ENCODE data around the gene REV1.

Gene REV1

DNA sequence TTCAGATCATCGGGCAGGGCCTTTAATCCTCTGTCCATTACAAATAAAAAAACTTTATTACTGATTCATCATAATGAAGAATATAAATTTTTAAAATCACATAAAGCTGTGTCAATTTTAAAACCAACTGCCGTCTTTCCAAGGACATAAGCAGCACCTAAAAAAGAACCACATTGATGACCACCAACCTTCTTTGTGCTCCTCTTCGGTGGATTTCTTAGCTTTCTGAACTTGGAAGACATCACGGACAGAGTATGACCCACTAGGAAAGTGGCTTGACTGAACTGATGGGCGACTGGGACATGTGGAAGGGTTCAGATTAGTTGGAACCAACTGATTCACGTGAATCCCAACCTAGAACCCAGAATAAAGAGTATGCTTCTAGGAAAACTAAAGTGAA is 83.7 kb downstream of the REV1 start:
- no peak overlapping the region for H3K27ac ChIP-seq (ENCODE audit: low read depth in 2 of 2, low read length in 2 of 2)
- H3K4me3 ChIP-seq (ENCODE audit: low read length in 2 of 2) = no peak overlapping the region
- no peaks in the 10 kb centered on the region for H3K9me3 ChIP-seq (ENCODE audit: control insufficient read depth in 2 of 2, low read length in 2 of 2)
- H3K36me3 ChIP-seq (ENCODE audit: control insufficient read depth in 2 of 2, insufficient read depth in 2 of 2, low read length in 2 of 2) = peaks cover 55 to 61% of the 10 kb centered on the region in 2 donors
- H3K27me3 ChIP-seq (ENCODE audit: control insufficient read depth in 2 of 2, insufficient read depth in 2 of 2, low read length in 2 of 2) = no peaks in the 10 kb centered on the region
- no peak overlapping the region for H3K9ac ChIP-seq (ENCODE audit: low read depth in 1 of 2, low read length in 2 of 2)
- no peaks in the 10 kb centered on the region for H3K4me1 ChIP-seq (ENCODE audit: control insufficient read depth in 2 of 2, insufficient read depth in 2 of 2, low read length in 2 of 2)

GRCh38 chr2:99404797-99405669 is 84.8 kb downstream of the REV1 start:
- Histone ChIP-seq H3K27me3 (ENCODE audit: control insufficient read depth in 2 of 2, insufficient read depth in 2 of 2, low read length in 2 of 2) (no peaks in the 10 kb centered on the region), H3K36me3 (ENCODE audit: control insufficient read depth in 2 of 2, insufficient read depth in 2 of 2, low read length in 2 of 2) (peaks cover 56 to 67% of the 10 kb centered on the region in 2 donors), H3K9me3 (ENCODE audit: control insufficient read depth in 2 of 2, low read length in 2 of 2) (no peaks in the 10 kb centered on the region), H3K4me1 (ENCODE audit: control insufficient read depth in 2 of 2, insufficient read depth in 2 of 2, low read length in 2 of 2) (no peaks in the 10 kb centered on the region), H3K27ac (ENCODE audit: low read depth in 2 of 2, low read length in 2 of 2) (no peak overlapping the region), H3K4me3 (ENCODE audit: low read length in 2 of 2) (no peak overlapping the region), H3K9ac (ENCODE audit: low read depth in 1 of 2, low read length in 2 of 2) (no peak overlapping the region)

DNA sequence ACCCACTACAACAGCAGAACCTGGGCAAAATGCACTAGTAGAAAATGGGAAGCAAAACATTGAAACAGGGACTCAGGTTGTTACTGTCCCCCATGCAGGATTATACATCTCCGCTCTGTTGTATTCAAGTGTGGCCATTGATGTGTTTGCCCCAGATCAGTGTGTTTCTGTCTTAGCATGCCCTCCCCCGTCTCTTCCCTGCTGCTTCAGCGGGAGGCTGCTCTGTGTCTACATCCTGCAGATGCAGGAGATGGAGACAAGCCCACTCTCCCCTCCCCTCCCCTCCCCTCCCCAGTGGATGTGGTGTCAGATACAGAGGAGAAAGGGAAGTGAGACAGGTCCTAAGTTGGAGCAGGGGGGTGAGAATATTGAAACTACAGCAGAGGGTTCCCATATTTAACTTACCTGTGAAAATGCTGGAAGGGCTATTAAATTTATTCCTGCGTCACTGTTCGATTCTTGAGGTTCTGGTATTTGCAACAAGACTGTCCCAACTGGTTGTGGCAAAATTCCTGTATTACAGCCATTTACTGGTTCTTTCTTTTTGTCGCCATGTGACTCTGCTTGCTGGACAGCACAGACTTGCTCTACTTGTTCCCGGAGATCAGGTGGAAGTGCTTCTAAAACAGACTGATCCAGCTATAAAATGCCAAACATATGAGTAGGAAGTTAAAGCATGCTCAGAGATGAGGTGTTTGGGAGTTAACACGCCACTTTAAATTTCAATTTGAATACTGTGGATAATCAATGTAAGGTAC is 85.6 kb downstream of the REV1 start:
- no peak overlapping the region for H3K4me3 ChIP-seq (ENCODE audit: low read length in 2 of 2)
- H3K9ac ChIP-seq (ENCODE audit: low read depth in 1 of 2, low read length in 2 of 2) = no peak overlapping the region
- H3K9me3 ChIP-seq (ENCODE audit: control insufficient read depth in 2 of 2, low read length in 2 of 2) = no peaks in the 10 kb centered on the region
- H3K27me3 ChIP-seq (ENCODE audit: control insufficient read depth in 2 of 2, insufficient read depth in 2 of 2, low read length in 2 of 2) = no peaks in the 10 kb centered on the region
- H3K4me1 ChIP-seq (ENCODE audit: control insufficient read depth in 2 of 2, insufficient read depth in 2 of 2, low read length in 2 of 2) = no peaks in the 10 kb centered on the region
- peaks cover 59 to 68% of the 10 kb centered on the region in 2 donors for H3K36me3 ChIP-seq (ENCODE audit: control insufficient read depth in 2 of 2, insufficient read depth in 2 of 2, low read length in 2 of 2)
- no peak overlapping the region for H3K27ac ChIP-seq (ENCODE audit: low read depth in 2 of 2, low read length in 2 of 2)

- Histone ChIP-seq H3K4me1 (ENCODE audit: control insufficient read depth in 2 of 2, insufficient read depth in 2 of 2, low read length in 2 of 2) (no peaks in the 10 kb centered on the region), H3K4me3 (ENCODE audit: low read length in 2 of 2) (no peak overlapping the region), H3K9me3 (ENCODE audit: control insufficient read depth in 2 of 2, low read length in 2 of 2) (no peaks in the 10 kb centered on the region), H3K36me3 (ENCODE audit: control insufficient read depth in 2 of 2, insufficient read depth in 2 of 2, low read length in 2 of 2) (peaks cover 65 to 72% of the 10 kb centered on the region in 2 donors), H3K9ac (ENCODE audit: low read depth in 1 of 2, low read length in 2 of 2) (no peak overlapping the region), H3K27ac (ENCODE audit: low read depth in 2 of 2, low read length in 2 of 2) (no peak overlapping the region), H3K27me3 (ENCODE audit: control insufficient read depth in 2 of 2, insufficient read depth in 2 of 2, low read length in 2 of 2) (no peaks in the 10 kb centered on the region)
These were observed 86.3 kb downstream of the REV1 start for GRCh38 chr2:99403524-99403923.

DNA sequence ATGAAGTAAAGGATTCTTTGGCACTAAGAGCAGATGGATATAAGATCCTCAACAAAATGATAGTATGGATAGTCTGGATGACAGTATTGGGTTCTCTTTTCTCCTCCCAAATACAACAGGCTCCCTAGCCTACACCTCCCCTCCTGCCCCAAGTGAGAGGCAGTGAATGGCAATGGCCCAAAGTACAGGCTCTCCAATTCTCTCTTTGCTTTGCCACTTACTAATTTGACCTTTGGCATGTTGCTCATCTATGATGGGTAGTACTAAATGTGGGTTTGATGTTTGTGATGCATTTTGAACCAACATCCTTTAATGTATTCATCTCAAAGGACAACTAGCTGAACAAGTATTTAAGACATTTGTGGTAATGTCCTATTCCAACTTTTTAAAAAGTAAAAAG is 86.7 kb downstream of the REV1 start:
- Histone ChIP-seq H3K9me3 (ENCODE audit: control insufficient read depth in 2 of 2, low read length in 2 of 2) (no peaks in the 10 kb centered on the region), H3K27me3 (ENCODE audit: control insufficient read depth in 2 of 2, insufficient read depth in 2 of 2, low read length in 2 of 2) (no peaks in the 10 kb centered on the region), H3K4me1 (ENCODE audit: control insufficient read depth in 2 of 2, insufficient read depth in 2 of 2, low read length in 2 of 2) (no peaks in the 10 kb centered on the region), H3K27ac (ENCODE audit: low read depth in 2 of 2, low read length in 2 of 2) (no peak overlapping the region), H3K36me3 (ENCODE audit: control insufficient read depth in 2 of 2, insufficient read depth in 2 of 2, low read length in 2 of 2) (peaks cover 70 to 74% of the 10 kb centered on the region in 2 donors), H3K4me3 (ENCODE audit: low read length in 2 of 2) (no peak overlapping the region), H3K9ac (ENCODE audit: low read depth in 1 of 2, low read length in 2 of 2) (no peak overlapping the region)

GRCh38 chr2:99401841-99402240 is 88.0 kb downstream of the REV1 start:
- no peaks in the 10 kb centered on the region for H3K9me3 ChIP-seq (ENCODE audit: control insufficient read depth in 2 of 2, low read length in 2 of 2)
- no peak overlapping the region for H3K27ac ChIP-seq (ENCODE audit: low read depth in 2 of 2, low read length in 2 of 2)
- no peak overlapping the region for H3K9ac ChIP-seq (ENCODE audit: low read depth in 1 of 2, low read length in 2 of 2)
- no peaks in the 10 kb centered on the region for H3K4me1 ChIP-seq (ENCODE audit: control insufficient read depth in 2 of 2, insufficient read depth in 2 of 2, low read length in 2 of 2)
- peaks cover 79 to 84% of the 10 kb centered on the region in 2 donors for H3K36me3 ChIP-seq (ENCODE audit: control insufficient read depth in 2 of 2, insufficient read depth in 2 of 2, low read length in 2 of 2)
- H3K4me3 ChIP-seq (ENCODE audit: low read length in 2 of 2) = no peak overlapping the region
- H3K27me3 ChIP-seq (ENCODE audit: control insufficient read depth in 2 of 2, insufficient read depth in 2 of 2, low read length in 2 of 2) = no peaks in the 10 kb centered on the region

GRCh38 chr2:99399795-99400194 is 90.0 kb downstream of the REV1 start:
- H3K9me3 ChIP-seq (ENCODE audit: control insufficient read depth in 2 of 2, low read length in 2 of 2) = no peaks in the 10 kb centered on the region
- H3K27ac ChIP-seq (ENCODE audit: low read depth in 2 of 2, low read length in 2 of 2) = no peak overlapping the region
- no peaks in the 10 kb centered on the region for H3K4me1 ChIP-seq (ENCODE audit: control insufficient read depth in 2 of 2, insufficient read depth in 2 of 2, low read length in 2 of 2)
- no peak overlapping the region for H3K9ac ChIP-seq (ENCODE audit: low read depth in 1 of 2, low read length in 2 of 2)
- H3K36me3 ChIP-seq (ENCODE audit: control insufficient read depth in 2 of 2, insufficient read depth in 2 of 2, low read length in 2 of 2) = peaks cover 83 to 87% of the 10 kb centered on the region in 2 donors
- H3K4me3 ChIP-seq (ENCODE audit: low read length in 2 of 2) = no peak overlapping the region
- H3K27me3 ChIP-seq (ENCODE audit: control insufficient read depth in 2 of 2, insufficient read depth in 2 of 2, low read length in 2 of 2) = no peaks in the 10 kb centered on the region

- H3K36me3 ChIP-seq (ENCODE audit: control insufficient read depth in 2 of 2, insufficient read depth in 2 of 2, low read length in 2 of 2) = peaks cover 83 to 87% of the 10 kb centered on the region in 2 donors
- H3K9ac ChIP-seq (ENCODE audit: low read depth in 1 of 2, low read length in 2 of 2) = no peak overlapping the region
- H3K27ac ChIP-seq (ENCODE audit: low read depth in 2 of 2, low read length in 2 of 2) = no peak overlapping the region
- H3K4me3 ChIP-seq (ENCODE audit: low read length in 2 of 2) = no peak overlapping the region
- no peaks in the 10 kb centered on the region for H3K4me1 ChIP-seq (ENCODE audit: control insufficient read depth in 2 of 2, insufficient read depth in 2 of 2, low read length in 2 of 2)
- no peaks in the 10 kb centered on the region for H3K27me3 ChIP-seq (ENCODE audit: control insufficient read depth in 2 of 2, insufficient read depth in 2 of 2, low read length in 2 of 2)
- no peaks in the 10 kb centered on the region for H3K9me3 ChIP-seq (ENCODE audit: control insufficient read depth in 2 of 2, low read length in 2 of 2)
These were observed 90.8 kb downstream of the REV1 start for GRCh38 chr2:99399063-99399462.

DNA sequence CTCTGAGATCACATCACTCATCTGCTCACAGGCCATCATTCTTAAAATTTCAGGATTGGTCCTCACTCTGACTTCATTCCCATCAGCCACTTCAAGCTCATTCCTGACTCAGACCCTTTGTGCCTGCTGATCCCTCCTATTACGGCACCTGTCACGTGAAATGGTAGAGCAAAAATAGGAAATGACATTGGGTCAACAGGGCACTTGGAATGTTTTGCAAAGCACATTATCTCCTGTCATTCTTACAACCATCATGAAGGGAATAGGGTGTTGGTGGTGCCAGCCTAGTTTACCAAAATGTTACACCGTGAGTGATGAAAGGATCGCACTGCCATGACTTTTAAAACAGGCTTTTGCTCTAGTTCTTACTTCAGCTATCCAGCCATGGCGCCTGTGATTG is 91.5 kb downstream of the REV1 start:
- Histone ChIP-seq H3K27me3 (ENCODE audit: control insufficient read depth in 2 of 2, insufficient read depth in 2 of 2, low read length in 2 of 2) (no peaks in the 10 kb centered on the region), H3K4me1 (ENCODE audit: control insufficient read depth in 2 of 2, insufficient read depth in 2 of 2, low read length in 2 of 2) (peaks cover 0 to 2% of the 10 kb centered on the region in 2 donors), H3K4me3 (ENCODE audit: low read length in 2 of 2) (no peak overlapping the region), H3K36me3 (ENCODE audit: control insufficient read depth in 2 of 2, insufficient read depth in 2 of 2, low read length in 2 of 2) (peaks cover 82 to 85% of the 10 kb centered on the region in 2 donors), H3K9ac (ENCODE audit: low read depth in 1 of 2, low read length in 2 of 2) (no peak overlapping the region), H3K27ac (ENCODE audit: low read depth in 2 of 2, low read length in 2 of 2) (no peak overlapping the region), H3K9me3 (ENCODE audit: control insufficient read depth in 2 of 2, low read length in 2 of 2) (no peaks in the 10 kb centered on the region)

- no peak overlapping the region for H3K9ac ChIP-seq (ENCODE audit: low read depth in 1 of 2, low read length in 2 of 2)
- peaks cover 76% of the 10 kb centered on the region in 2 donors for H3K36me3 ChIP-seq (ENCODE audit: control insufficient read depth in 2 of 2, insufficient read depth in 2 of 2, low read length in 2 of 2)
These were observed 92.4 kb downstream of the REV1 start for GRCh38 chr2:99397266-99397920.

More at GRCh38 chr2:99397266-99397920, 92.4 kb downstream of the REV1 start:
- Histone ChIP-seq H3K4me1 (ENCODE audit: control insufficient read depth in 2 of 2, insufficient read depth in 2 of 2, low read length in 2 of 2) (peaks cover 0 to 2% of the 10 kb centered on the region in 2 donors), H3K27me3 (ENCODE audit: control insufficient read depth in 2 of 2, insufficient read depth in 2 of 2, low read length in 2 of 2) (no peaks in the 10 kb centered on the region), H3K4me3 (ENCODE audit: low read length in 2 of 2) (no peak overlapping the region), H3K27ac (ENCODE audit: low read depth in 2 of 2, low read length in 2 of 2) (no peak overlapping the region), H3K9me3 (ENCODE audit: control insufficient read depth in 2 of 2, low read length in 2 of 2) (no peaks in the 10 kb centered on the region)
